NCI-H2196 (cell line): ENCODE results near the gene FTH1.
"Not testable (repeated sequence)": the region's sequence is repeated elsewhere in the genome, so short reads cannot be mapped to it uniquely, and the experiment has no call there.

Experiments
- DNase-seq: peaks from one replicate; lab custom pipeline; 2025; ENCODE audit not compliant: unreplicated experiment; lab: John Stamatoyannopoulos, UW

Gene FTH1

DNA sequence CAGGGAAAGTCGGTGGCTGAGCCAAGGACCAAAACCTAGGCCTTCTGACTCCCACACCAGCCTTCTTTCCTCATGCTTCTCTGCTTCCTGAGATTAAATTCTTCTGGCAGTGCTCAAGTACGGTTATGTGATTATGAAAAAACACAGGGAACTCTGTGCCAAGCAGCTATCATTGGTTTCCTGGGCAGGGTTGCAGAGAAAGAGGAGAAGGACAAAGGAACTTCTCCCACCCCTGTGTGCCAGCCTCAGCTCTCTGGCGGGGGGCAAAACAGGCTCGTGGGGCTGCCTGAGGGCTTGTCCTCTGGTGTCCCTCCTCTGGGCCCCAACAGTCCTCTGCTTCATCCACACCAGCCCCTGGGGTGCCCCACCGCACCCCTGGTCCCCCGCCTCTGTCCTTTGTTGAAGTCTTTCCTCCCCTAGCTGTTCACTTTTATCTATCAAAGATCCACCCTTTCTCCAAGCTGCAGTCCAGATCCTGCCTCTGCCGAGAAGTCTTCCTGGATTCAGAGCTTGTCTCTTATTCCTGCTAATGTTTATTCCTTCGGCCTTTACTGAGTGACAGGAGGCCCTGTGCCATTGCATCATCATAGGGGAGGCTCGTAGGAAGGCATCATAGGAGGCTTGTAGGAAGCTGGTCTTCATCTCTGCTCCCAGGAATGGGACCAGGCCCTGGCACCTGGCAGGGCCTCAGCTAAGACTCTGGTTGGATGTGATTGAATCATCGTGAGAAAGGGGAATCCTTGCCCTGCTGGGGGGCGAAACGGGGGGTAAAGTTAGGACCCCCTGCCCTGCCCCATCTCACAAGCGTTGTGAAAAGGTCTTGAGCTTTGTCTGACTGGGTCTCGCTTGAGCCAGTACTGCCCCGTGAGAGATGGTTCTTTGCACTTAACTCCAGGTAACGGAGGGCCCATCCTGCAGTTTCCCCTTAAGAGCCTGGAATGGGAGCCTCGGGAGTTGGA is 11.5 kb upstream of the FTH1 start:
- DNase-seq = no peak

DNA sequence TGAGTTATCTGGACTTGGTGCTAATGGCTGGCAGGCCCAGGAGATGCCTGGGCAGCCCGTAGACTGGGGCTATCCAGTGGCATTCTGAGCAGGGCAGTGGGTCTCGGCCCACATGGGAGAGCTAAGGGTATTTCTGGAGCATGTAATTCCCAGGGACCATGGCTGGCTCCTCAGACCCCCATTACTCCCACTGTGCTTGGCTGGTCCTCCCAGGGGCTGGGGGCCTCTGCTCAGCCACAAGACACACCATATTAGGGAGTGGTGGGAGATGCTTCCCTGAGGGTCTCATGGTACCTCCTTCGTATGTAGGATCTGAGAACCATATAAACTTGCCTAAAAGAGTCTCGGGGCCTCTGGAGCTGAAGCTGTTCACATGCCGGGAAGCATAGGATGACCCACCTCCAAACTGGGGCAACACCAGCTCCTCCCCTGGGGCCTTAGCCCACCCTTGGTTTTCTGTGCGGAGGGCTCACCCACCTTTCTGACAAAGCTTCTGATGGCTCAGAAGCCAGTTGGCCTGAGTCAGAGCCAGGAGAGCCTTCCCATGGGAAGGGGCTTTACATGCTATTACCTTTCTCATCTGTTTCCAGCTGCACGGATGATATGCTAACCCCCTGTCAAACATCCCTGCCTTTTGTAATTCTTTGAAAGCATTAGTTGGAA is 9.5 kb upstream of the FTH1 start:
- DNase-seq = no peak

DNA sequence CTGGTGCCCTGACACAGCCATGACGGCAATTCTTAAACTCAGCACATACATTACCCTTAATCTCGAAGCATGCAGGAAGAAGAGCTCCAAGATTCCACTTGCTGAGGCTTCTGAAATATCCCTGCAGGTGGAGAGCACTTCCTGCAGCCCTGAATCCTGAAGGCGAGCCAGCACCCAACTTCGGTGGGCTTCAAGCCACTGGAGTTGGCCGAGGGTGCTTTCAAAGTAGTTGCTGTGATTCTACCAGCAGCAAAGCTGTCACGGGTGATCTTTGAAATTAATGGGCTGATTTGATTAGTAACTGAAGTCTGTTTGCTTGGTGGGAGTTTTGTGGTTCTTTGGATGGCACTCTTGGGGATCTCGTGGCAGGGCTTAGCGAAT is 9.0 kb upstream of the FTH1 start:
- no peak for DNase-seq

DNA sequence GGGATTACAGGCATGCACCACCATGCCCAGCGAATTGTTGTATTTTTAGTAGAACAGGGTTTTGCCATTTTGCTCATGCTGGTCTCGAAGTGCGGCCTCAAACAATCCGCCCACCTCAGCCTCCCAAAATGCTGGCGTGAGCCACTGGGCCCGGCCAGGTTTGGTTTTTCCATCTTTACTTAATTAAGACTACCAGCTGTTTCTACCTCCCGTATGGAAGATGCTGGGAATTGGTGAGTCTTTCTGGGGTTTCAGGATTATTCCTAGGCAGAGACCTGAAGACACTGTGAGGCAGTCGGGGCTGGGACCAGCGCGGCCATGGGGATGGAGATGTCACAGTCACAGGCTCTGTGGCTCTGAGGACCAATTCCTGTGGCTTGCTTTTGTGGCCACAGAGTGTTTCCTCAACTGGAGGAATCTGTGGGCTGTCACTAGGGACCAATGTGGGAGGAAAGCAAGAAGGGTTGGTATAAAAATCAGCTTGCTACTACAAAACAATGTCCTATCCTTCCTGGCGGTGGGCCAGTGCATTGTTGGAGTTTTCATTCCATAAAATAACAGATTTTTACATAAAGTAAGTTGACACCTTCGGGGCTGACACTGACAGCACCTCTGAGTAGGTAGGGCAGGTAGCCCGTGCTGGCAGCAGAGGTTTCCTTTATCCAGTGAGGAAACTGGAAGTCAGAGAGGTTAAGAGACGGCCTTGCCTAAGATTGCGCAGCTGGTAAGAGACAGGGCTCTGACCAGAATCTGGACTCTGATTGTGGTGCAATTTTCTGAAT is 8.4 kb upstream of the FTH1 start:
- DNase-seq = no peak

DNA sequence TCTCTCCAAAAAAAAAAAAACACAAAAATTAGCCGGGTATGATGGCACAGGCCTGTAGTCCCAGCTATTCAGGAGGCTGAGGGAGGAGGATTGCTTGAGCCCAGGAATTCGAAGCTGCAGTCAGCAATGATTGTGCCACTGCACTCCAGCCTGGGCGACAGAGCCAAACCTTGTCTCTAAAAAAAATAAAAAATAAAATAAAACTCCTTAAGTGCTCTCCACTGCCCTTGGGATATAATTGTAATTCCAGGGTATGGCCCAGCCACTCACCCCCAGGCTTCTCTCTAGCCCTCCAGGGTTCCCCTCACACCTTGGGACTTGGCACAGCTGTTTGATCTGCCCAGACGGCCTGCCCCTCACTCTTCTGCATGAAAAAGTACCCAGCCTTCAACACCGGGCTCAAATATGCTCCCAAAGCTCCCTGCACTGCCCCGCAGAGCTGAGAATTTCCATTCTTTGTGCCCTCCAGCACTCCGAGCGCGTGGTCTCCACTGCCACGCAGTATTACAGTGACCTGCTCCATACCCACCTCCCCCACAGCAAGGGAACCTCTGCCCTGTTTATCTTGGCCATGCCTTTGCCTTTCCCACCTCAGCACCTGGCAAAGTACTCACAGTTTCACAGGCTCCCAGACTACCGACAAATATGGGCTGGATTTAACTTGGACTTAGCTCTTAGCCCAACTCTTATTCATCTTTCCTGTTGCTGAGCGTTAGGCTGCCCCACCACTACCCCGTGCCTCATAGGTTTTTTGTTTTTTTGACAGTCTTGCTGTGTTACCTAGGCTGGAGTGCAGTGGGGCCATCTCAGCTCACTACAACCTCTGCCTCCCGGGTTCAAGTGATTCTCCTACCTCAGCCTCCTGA is 7.6 kb upstream of the FTH1 start:
- peak; percentile 14 for DNase-seq

DNA sequence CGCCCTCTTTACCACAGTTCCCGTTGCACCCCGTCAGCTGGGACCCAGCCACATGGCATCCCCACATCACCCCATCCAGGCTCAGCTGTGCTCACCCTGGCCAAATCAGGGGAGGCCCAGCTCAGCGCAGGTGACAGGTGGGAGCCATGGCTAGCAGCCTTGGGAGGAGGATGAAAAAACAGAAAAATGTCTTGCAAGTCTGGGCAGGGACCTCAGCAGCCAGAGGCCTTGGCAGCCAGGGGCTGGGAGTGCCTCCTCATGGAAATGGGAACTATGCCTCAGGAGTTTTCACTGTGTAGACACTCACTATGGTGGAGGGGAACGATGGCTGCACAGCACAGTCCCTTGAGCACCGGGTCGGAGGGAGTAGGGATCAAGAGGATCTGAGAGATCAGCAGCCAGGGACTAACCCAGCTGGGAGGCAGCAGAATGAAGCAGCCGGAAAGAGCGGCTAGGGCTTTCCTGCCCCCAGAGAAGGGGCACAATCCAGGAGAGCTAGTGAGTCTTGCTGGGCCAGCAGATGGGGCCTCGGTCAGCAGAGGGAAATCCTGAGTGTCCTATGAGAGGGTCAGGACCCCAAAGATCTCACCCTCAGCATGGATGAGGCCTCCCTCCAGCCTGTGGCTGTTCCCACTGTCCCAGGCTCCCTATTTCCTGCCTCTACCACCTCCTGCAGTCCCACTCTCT is 6.2 kb upstream of the FTH1 start:
- no peak for DNase-seq

DNA sequence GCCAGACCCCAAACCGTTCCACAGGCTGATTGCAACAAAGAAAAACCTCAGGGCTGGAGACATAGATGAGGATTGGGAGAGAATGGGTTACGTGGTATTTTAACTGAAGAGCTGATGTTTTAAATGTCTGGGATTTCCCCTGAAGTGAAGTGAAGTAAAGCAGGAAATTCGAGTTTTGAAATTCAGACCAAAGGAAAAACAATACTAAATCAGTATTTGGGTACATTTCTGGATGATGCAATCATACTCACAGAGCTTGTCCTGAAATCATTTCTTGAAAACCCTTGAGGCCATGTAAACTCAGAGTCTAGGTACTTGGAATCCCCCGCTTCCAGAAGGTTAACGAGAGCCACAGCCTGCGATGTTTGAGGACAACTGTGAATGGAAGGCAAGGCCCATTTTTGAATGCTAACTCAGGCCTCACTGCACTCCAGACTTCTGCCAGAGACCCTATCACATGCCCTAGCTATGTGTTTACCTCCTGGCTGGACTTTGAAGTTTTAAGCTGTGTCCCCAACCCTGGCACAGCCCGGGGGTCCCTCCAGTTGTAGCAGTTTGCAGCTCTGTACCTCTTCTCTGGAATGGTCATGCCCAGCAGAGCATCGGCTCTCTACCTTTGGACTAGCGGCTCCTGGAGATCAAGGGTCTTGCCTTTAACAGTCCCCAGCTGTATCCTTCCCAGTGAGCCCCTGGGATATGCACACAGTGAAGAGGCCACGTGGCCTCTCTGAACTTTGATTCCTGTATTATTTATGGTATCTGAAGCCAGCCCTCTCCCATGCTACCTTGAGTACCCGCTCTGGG is 5.4 kb upstream of the FTH1 start:
- DNase-seq = peak; percentile 38

DNA sequence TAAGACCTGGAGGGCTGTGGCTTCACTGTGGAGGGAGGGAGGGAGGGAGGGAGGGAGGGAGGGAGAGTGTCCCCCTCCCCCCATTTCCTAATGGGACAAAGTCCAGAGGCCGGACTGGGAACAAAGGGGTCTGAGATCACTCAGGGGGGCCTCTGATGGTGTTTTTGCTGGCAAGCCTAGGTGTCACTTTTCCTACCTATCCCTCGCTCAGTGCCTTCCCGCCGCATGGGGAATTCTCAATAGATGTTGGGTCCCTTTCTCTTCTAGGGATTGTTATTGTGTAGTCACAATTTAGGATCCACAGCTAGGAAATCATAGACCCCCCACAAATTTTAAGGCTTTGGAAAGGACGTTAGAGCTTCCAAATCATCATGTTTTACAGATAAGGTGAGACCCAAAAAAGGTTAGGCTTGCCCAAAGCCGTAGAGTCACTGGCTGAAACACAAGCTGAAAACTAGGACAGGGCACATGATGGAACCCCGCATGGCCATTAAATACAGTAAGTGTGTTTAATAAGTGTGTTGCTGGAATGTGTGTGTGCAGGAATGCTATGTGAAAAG is 4.8 kb upstream of the FTH1 start:
- DNase-seq = no peak

DNA sequence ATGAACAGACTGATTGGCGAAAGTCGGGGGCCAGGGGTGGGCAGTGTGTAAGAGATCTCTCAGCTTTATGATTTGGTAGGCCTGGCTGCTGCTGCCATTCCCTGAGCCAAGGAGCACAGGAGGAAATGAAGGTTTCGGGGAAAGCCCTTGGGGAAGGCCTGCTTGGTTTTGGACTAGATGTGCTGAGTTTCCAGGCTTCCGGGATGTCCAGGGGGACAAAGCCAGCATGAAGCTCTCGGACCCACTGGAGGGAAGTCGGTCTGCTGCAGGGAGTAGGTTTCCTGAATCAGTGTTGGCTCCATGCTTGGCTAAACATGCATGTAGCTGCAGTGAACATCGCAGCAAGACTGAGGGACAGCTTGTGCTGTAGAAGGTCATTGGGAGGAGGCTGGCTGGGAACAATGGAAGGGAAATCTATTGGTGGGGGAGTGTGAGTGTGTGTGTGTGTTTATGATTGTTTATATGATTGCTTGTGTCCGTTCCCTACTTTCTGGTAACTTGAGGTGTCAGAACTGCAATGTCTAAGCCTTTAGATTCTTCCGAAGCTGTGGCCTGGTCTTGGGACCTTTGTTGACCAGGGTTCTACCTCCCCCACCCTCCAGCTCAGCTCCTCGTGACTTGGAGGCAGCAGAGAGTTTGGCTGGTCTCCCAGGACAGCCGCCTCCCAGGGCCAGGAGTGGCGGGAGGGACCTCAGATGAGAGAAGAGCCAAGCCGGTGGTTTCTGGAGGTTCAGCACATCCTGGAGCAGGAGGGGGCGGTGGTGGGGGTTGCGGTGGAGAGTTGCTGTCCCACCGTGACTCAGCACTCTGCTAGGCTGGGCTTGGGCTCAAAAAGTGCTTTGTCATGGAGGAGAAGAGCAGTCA is 4.0 kb upstream of the FTH1 start:
- DNase-seq = peak; percentile 98

DNA sequence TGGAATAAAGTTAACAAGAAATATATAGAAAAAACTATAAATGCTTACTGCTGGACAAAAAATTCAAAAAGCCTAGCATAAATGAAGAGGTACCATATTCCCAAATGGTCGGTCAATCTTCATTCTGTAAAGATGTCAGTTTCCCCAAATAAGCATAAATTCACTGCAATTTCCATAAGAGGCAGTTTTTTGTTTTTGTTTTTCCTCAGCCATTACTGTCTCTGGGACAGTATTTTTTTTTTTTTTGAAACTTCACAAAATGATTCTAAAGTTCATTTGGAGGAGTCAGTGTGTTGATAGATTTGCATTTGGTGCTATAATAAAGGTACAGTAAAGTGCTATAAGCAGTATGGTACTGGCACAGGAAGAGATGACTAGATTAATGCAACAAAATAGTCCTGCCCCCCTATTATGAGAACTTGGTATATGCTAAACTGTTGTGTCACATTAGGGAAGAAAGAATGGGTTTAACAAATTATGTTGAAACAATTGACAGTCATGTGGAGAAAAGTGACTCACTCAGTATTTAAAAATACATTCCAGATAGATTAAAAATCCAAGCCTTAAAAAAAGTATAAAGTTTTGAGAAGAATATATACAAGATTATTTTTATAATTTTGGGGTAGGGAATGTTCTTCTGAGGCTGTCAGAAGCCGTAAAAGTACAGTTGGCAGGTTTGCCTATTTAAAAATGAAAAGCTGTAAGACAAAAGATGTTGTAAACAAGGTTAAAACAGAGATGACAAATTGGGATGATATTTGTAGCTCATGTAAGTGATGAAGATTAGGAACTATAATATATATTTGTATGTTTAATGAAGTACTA is 2.6 kb upstream of the FTH1 start:
- no peak for DNase-seq

DNA sequence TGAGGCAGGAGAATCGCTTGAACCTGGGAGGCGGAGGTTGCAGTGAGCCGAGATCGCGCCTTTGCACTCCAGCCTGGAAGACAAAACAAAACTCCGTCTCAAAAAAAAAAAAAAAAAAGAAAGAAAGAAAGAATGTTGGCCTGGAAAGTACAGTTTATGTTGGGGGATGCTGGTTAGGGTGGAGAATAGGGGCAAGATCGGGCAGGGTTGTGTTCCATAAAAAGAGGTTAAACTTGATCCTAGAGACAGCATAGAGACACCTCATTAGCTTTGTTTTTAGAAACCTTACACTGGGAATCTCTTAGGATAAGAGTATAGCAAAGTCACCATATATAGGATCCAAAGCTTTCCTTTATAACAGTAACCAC is 1.9 kb upstream of the FTH1 start:
- no peak for DNase-seq

DNA sequence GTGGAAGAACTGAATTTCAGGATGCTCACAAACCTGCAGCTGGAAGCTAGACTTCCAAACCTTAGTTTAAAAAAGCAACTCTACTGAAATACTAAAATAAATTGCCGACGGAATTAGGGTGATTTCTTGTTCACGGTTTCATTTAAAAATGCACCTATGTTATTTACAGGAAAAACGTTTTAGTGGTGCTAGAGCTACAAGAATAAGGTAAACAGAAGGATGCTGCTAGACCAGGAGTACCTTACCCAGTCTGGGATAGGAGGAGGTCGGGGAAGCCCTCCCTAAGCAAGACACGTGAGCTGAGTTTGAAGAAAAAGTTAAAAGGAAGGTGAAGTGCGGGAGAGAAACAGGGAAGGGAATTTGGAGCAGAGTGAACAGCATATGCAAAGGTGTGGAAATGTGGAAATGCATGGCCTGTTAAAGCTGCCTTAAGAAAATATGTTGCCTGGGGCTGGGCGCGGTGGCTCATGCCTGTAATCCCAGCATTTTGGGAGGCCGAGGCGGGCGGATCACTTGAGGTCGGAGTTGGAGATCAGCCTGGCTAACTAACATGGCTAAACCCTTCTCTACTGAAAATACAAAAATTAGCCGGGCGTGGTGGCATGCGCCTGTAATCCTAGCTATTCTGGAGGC is 1.4 kb upstream of the FTH1 start:
- no peak for DNase-seq

DNA sequence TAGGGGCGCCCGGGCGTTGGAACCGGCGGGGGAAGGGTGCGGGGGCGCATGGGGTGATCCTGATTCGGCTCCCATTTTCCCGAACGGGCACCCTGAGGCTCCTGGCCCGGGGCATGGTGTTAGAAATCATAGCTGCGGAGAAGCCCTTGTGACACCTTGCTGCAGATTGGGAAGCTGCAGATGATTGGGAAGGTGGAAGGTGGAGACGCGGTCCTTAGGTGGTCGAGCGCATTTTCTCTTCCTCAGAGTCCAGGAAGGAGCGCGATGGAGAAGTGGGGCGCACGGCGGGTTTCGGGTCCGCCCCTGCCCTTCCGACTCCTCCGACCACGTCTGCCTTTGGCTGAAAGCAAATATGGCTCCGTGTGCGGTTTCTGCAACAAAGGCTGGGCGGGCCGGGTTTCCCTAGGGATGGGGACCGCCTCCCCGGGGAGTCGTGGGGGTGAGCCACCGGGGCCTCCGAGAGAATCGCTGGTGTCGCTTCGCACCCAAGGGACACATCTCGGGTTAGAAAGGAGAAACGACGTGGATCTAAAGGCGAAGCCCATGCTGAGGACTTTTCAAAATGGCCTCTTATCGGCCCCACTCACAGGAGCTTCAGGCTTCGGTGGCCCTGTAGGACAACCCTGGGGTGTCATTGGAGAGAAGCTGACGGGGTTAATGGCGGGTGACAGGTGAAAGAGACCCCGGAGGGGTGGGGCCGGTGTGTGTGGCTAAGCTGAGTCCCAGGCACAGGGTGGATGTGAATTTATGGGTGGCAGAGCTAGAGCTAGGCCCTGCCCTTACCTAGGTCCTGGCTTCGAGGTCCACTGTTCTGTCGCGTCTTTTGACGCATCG is 707 bp upstream of the FTH1 start:
- DNase-seq = peak; percentile 53

DNA sequence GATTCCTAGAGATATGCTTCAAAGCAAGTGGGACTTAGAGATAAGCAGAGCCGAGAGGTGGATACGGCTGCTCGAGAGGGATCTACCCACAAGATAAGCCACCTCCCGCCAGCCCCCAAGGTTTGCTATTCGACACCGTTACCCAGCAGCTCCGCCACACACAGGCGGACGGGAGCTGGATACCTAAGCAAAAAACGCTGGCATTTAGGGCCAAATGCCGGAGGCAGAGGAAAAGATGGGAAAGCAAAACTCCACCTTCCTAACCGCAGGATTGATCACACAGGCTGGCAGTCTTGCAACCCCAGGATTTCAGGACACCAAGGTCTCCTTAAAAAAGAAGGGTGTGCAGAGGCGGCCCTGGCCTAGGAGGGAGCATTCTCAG is 709 bp downstream of the FTH1 start:
- DNase-seq = no peak

DNA sequence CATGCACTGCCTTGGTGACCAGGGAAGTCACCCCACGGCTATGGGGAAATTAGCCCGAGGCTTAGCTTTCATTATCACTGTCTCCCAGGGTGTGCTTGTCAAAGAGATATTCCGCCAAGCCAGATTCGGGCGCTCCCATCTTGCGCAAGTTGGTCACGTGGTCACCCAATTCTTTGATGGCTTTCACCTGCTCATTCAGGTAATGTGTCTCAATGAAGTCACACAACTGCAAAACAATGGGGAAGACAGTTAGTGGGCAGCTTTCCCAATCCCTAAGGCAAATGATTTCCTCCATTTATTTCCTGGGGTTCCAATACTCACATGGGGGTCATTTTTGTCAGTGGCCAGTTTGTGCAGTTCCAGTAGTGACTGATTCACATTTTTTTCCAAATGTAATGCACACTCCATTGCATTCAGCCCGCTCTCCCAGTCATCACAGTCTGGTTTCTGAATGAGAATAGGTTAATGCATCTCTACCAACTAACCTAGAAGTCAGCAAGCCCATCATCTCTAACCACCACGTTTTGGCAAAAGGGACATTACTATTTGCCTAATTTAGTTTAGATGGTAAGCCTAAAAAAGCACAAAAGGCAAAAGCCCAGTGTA is 2.7 kb downstream of the FTH1 start:
- DNase-seq = not testable (repeated sequence)
